CD14-positive monocyte (primary cell): ENCODE results near the gene PIEZO1. TPM values are rescaled to one million over a fixed set of nuclear protein-coding genes. Genes with fewer than 3 reads are reported as not detected.

Source experiments
- DNase-seq, 3 donors: peaks; one replicate each; pipeline ENCODE4 v3.0.0-alpha.2; 2011 to 2022
- H2AFZ ChIP-seq: 2 replicates; pipeline ENCODE4 v1.6.0; 2012; ENCODE audit warnings: mild to moderate bottlenecking, low read depth, low read length, inconsistent platforms; ENCODE audit not compliant: insufficient read depth, poor library complexity, severe bottlenecking
- H3K27ac ChIP-seq, 2 donors: 1 replicate in 1 of 2; 2 replicates in 1 of 2; pipeline ENCODE4 v1.5.1; 2012 to 2013; ENCODE audit warnings: low read length in 2 of 2, control low read depth in 1 of 2, inconsistent platforms in 1 of 2, low read depth in 1 of 2, mild to moderate bottlenecking in 1 of 2
- H3K27me3 ChIP-seq, 2 donors: one replicate each; pipeline versions ENCODE4 v1.6.0 to v1.6.1; 2011 to 2013; ENCODE audit warnings: low read length in 2 of 2; ENCODE audit not compliant: control insufficient read depth in 2 of 2, insufficient read depth in 2 of 2
- H3K36me3 ChIP-seq, 2 donors: replicated peaks in 1 of 2; 1 replicate in 1 of 2; 2 replicates in 1 of 2; pipeline versions ENCODE4 v1.5.1 to v1.6.1; 2012 to 2013; ENCODE audit warnings: low read length in 2 of 2, control low read depth in 1 of 2, inconsistent platforms in 1 of 2, mild to moderate bottlenecking in 1 of 2; ENCODE audit not compliant: insufficient read depth in 2 of 2, control insufficient read depth in 1 of 2
- H3K4me1 ChIP-seq, 2 donors: 1 replicate in 1 of 2; 2 replicates in 1 of 2; pipeline versions ENCODE4 v1.5.1 to v1.6.1; 2012 to 2013; ENCODE audit warnings: low read length in 2 of 2, control low read depth in 1 of 2, inconsistent platforms in 1 of 2, mild to moderate bottlenecking in 1 of 2, moderate library complexity in 1 of 2; ENCODE audit not compliant: insufficient read depth in 2 of 2, control insufficient read depth in 1 of 2
- H3K4me2 ChIP-seq: replicated peaks from 2 replicates; pipeline ENCODE3; 2012; ENCODE audit warnings: low read length, moderate library complexity, mild to moderate bottlenecking; ENCODE audit not compliant: poor library complexity, severe bottlenecking; ENCODE audit errors: extremely low read depth
- H3K4me3 ChIP-seq, 3 experiments: fragments of 200-600 bp in 1 of 3; sonication (generic) in 1 of 3; replicated peaks in 1 of 3; 1 replicate in 2 of 3; 2 replicates in 1 of 3; pipeline ENCODE4 v1.5.1; 2011 to 2013; ENCODE audit warnings: low read length in 3 of 3, mild to moderate bottlenecking in 3 of 3, control low read depth in 2 of 3, low read depth in 2 of 3, inconsistent platforms in 1 of 3, moderate library complexity in 1 of 3
- H3K79me2 ChIP-seq: 2 replicates; pipeline ENCODE4 v1.6.0; 2012; ENCODE audit warnings: mild to moderate bottlenecking, control low read depth, inconsistent platforms, low read length, moderate library complexity; ENCODE audit not compliant: insufficient read depth
- H3K9ac ChIP-seq: 2 replicates; pipeline ENCODE4 v1.6.0; 2017; ENCODE audit warnings: low read length, mild to moderate bottlenecking; ENCODE audit not compliant: insufficient read depth, poor library complexity, severe bottlenecking
- H3K9me3 ChIP-seq, 2 donors: replicated peaks in 1 of 2; 1 replicate in 1 of 2; 2 replicates in 1 of 2; pipeline versions ENCODE4 v1.5.1 to v1.6.1; 2012 to 2013; ENCODE audit warnings: low read length in 2 of 2, control low read depth in 1 of 2; ENCODE audit not compliant: control insufficient read depth in 1 of 2, insufficient read depth in 1 of 2
- H4K20me1 ChIP-seq: 2 replicates; pipeline ENCODE4 v1.6.0; 2012; ENCODE audit warnings: mild to moderate bottlenecking, low read length, control low read depth, moderate library complexity; ENCODE audit not compliant: insufficient read depth
- H3K27ac Mint-ChIP-seq, 7 donors: one replicate each; pipeline ENCODE4 v1.8.0; 2020; ENCODE audit warnings: mild to moderate bottlenecking in 7 of 7, mixed read lengths in 7 of 7, moderate library complexity in 6 of 7, inconsistent platforms in 2 of 7
- H3K27me3 Mint-ChIP-seq, 3 donors: one replicate each; pipeline ENCODE4 v1.8.0; 2021 to 2022; ENCODE audit warnings: low read depth in 3 of 3, mild to moderate bottlenecking in 3 of 3, mixed read lengths in 3 of 3, moderate library complexity in 3 of 3, inconsistent platforms in 1 of 3
- H3K36me3 Mint-ChIP-seq, 2 donors: one replicate each; pipeline ENCODE4 v1.8.0; 2020; ENCODE audit warnings: mixed read lengths in 2 of 2, inconsistent platforms in 1 of 2, mild to moderate bottlenecking in 1 of 2
- H3K4me1 Mint-ChIP-seq: one replicate; pipeline ENCODE4 v1.8.0; 2020; ENCODE audit warnings: mild to moderate bottlenecking, mixed read lengths
- H3K4me3 Mint-ChIP-seq, 2 donors: one replicate each; pipeline ENCODE4 v1.8.0; 2020; ENCODE audit warnings: mild to moderate bottlenecking in 2 of 2, mixed read lengths in 2 of 2, moderate library complexity in 1 of 2
- H3K9me3 Mint-ChIP-seq, 7 donors: one replicate each; pipeline ENCODE4 v1.8.0; 2020 to 2022; ENCODE audit warnings: mixed read lengths in 7 of 7, mild to moderate bottlenecking in 6 of 7, moderate library complexity in 6 of 7, inconsistent platforms in 2 of 7
- CTCF ChIP-seq: fragments of 200-600 bp; IDR thresholded peaks from one replicate; pipeline ENCODE4 v1.8.0; 2022; ENCODE audit warnings: antibody characterized with exemption, mild to moderate bottlenecking
- WGBS: methylation state at CpG from one replicate; pipeline ENCODE4 v1.1.5; 2013; ENCODE audit warnings: missing lambda C conversion rate; ENCODE audit not compliant: insufficient coverage; 5-methylcytosine and 5-hydroxymethylcytosine counted together
- intact Hi-C, 2 donors: fragments of 100-400 bp; cut with micrococcal nuclease; formaldehyde crosslinking; loops; one replicate each; pipeline versions ENCODE4 v1.15.0 to v1.15.1; 2023
- polyA plus RNA-seq, 3 donors: library from polyadenylated mRNA; depleted of rRNA in 1 of 3; unstranded in 2 of 3; stranded (reverse) in 1 of 3; fragments of 300-500 nt in 2 of 3; fragments of >200 nt in 1 of 3; fragmentation: Illumina TruSeq in 2 of 3; gene quantifications; 1 replicate in 2 of 3; 2 replicates in 1 of 3; pipeline ENCODE4 v1.2.3, GENCODE V29; 2012 to 2021

Gene PIEZO1
- polyA plus RNA-seq, 3 donors = 10.2 to 405 (median 15.0) TPM

GRCh38 chr16:88713054-88713453 is 72.0 kb downstream of the PIEZO1 start:
- no peak for DNase-seq
- H3K4me1 ChIP-seq = no peaks in the 10 kb centered on the region
- H3K79me2 ChIP-seq = peaks cover 3% of the 10 kb centered on the region
- Mint-ChIP-seq H3K9me3 (no peaks in the 10 kb centered on the region), H3K36me3 (peaks cover 26 to 59% of the 10 kb centered on the region in 2 donors), H3K4me3 (no peak overlapping the region), H3K4me1 (no peaks in the 10 kb centered on the region), H3K27me3 (no peaks in the 10 kb centered on the region), H3K27ac (no peak overlapping the region)
- 88% methylated on average over 4 of the region's 15 CpGs for whole genome bisulfite sequencing
- peaks cover 64% of the 10 kb centered on the region for H4K20me1 ChIP-seq
- H3K9me3 ChIP-seq = no peaks in the 10 kb centered on the region
- H3K27ac ChIP-seq = no peak overlapping the region
- H3K36me3 ChIP-seq = peaks cover 48 to 49% of the 10 kb centered on the region in 2 donors
- no peak overlapping the region for H3K4me3 ChIP-seq
- intact Hi-C loops = no loop called here
- no peak overlapping the region for H2AFZ ChIP-seq
- H3K9ac ChIP-seq = no peak overlapping the region
- no peak overlapping the region for H3K4me2 ChIP-seq
- H3K27me3 ChIP-seq = no peaks in the 10 kb centered on the region
- no peak for TF ChIP-seq CTCF

- peaks cover 0 to 2% (median 0%) of the 10 kb centered on the region in 3 donors for H3K27me3 Mint-ChIP-seq
- H3K9ac ChIP-seq = no peak overlapping the region
- peaks cover 58% of the 10 kb centered on the region for H4K20me1 ChIP-seq
- no peak overlapping the region for H3K4me3 ChIP-seq
- H3K4me3 Mint-ChIP-seq = no peak overlapping the region
- H3K27me3 ChIP-seq = no peaks in the 10 kb centered on the region
- H3K9me3 ChIP-seq = no peaks in the 10 kb centered on the region
- no peak for DNase-seq
- H3K4me1 Mint-ChIP-seq = peaks cover 2% of the 10 kb centered on the region
- H3K9me3 Mint-ChIP-seq = peaks cover 0 to 2% (median 0%) of the 10 kb centered on the region in 7 donors
- H2AFZ ChIP-seq = no peak overlapping the region
- no peak overlapping the region for H3K4me2 ChIP-seq
- H3K36me3 Mint-ChIP-seq = peaks cover 21 to 53% of the 10 kb centered on the region in 2 donors
- intact Hi-C loops = no loop called here
- H3K36me3 ChIP-seq = peaks cover 44 to 46% of the 10 kb centered on the region in 2 donors
- H3K27ac ChIP-seq = no peak overlapping the region
- H3K4me1 ChIP-seq = peaks cover 0 to 4% of the 10 kb centered on the region in 2 donors
- peak overlapping the region in 2 of 7 donors; percentile 41 to 67 for H3K27ac Mint-ChIP-seq
- no peak for TF ChIP-seq CTCF
- peaks cover 3% of the 10 kb centered on the region for H3K79me2 ChIP-seq
- WGBS = 81% methylated on average over 16 of the region's 25 CpGs
Observed at GRCh38 chr16:88712362-88712979, 72.5 kb downstream of the PIEZO1 start.
